Metanephros (tissue), 1 donor: ENCODE data around the gene INCENP. TPM values are rescaled to one million over a fixed set of nuclear protein-coding genes. Genes with fewer than 3 reads are reported as not detected.

ENCODE experiments used
- total RNA-seq: library from RNA; depleted of rRNA; stranded (reverse); fragments of >200 nt; gene quantifications from one replicate; pipeline ENCODE4 v1.2.3, GENCODE V29; 2014

The INCENP gene
- total RNA-seq, result 20.1 TPM

DNA sequence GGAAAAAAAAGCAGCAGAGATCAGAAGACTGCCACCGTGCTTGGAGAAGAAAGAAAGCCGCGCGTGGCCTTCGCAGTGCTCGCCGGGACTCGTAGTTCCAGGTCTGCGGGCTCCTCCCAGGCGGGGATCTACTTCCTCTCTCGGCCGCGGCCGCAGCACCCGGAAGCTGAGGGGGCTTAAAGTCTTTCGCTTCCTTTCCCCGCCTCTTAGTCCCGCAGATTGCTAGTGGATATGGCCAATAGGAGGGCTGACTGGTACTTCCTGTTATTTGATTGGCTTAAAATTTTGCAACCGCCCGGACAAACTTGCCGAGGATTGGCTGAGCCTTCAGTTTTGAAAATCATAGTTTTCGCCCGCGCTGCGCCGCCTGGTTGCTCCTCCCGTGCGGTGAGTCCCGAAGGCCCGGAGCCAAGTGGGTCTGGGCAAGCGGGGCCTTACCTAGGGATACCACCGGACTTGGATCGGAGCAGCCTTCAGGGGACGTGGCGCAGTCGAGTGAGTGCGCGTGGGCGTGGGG lies at the start of gene INCENP:
Gene INCENP (plus strand): TSS at position 343 of the 517 bp plus-strand sequence. CDS start 4,151 bp downstream, outside the sequence.

DNA sequence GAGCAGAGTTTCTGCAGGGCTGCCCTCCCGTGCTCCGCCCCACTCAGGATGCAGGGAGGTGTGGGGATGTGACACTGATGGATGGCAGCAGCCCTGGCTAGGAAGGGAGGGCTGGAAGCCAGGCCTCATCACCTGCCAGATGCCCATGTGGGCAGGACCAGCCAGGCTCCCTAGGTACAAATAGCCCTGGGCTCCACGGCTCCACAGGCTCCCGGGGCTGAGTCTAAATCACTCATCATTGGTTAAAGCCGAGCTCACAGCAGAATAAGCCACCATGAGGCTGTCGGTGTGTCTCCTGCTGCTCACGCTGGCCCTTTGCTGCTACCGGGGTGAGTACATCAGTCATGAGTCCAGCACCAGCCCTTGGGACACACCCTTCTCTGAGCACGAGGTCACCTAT lies 66.2 kb downstream of the INCENP start, which contains the start of gene SCGB1D1:
Gene SCGB1D1 (plus strand): TSS at position 206 of the 400 bp plus-strand sequence. CDS start 69 bp downstream, at position 275.

Other genes starting within 250 kb of the INCENP start
- 17.5 TPM for gene FADS3, start 232.5 kb upstream of the INCENP start, total RNA-seq
- 22.1 TPM for gene RAB3IL1, start 206.4 kb upstream of the INCENP start, total RNA-seq
- 1.9 TPM for gene BEST1, start 173.7 kb upstream of the INCENP start, total RNA-seq
- gene FTH1, start 156.4 kb upstream of the INCENP start, total RNA-seq, result 658 TPM
- gene SCGB1D1, start 66.2 kb downstream of the INCENP start, total RNA-seq, result not detected
- gene SCGB2A1, start 84.7 kb downstream of the INCENP start, total RNA-seq, result not detected
- gene SCGB1D2, start 118.2 kb downstream of the INCENP start, total RNA-seq, result not detected
- not detected for gene SCGB2A2, start 146.1 kb downstream of the INCENP start, total RNA-seq
- not detected for gene SCGB1D4, start 175.1 kb downstream of the INCENP start, total RNA-seq
- gene ASRGL1, start 213.4 kb downstream of the INCENP start, total RNA-seq, result 37.1 TPM